ENCODE results near the gene ARF5.
A peak's percentile ranks its signal among the peaks of the same experiment; 100 is the strongest.

The ARF5 gene

DNA sequence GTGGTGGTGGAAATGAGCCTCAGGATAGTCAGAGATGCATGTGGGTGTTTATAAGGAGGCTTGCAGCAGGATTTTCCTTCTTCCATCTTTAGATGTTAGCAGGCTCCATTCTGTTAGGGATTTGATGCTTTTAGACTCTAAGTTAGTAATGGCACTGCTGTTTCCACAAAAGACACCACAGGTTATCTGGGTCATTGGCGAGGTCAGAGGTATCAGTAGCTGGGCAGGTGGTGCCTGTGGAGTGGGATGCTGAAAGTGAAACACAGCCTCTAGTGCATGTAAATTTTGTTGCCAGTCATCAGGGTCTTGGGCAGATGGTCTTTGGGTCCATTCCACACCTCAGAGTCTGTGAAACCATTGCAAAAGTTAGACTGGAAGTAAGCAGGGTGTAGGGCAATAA lies 30.6 kb downstream of the ARF5 start:
- no peak for DNase-seq
- no peak overlapping the region for H2BK120ac ChIP-seq (ENCODE audit: low read depth, low read length)
- H3K4me1 ChIP-seq (ENCODE audit: control insufficient read depth, low read depth, low read length), result peaks cover 2% of the 10 kb centered on the region
- H3K27ac ChIP-seq (ENCODE audit: low read depth, low read length), result no peak overlapping the region
- no peak overlapping the region for H3K9ac ChIP-seq (ENCODE audit: low read length)
- no peaks in the 10 kb centered on the region for H3K36me3 ChIP-seq (ENCODE audit: control insufficient read depth, insufficient read depth, low read length)
- no CpG with 5 or more reads among the region's 1 CpG for WGBS (ENCODE audit: extremely low coverage, insufficient coverage, low lambda C conversion rate)
- no peaks in the 10 kb centered on the region for H3K79me2 ChIP-seq (ENCODE audit: control insufficient read depth, insufficient read depth, low read length)
- no peak overlapping the region for H2BK5ac ChIP-seq (ENCODE audit: low read length)
- H3K79me1 ChIP-seq (ENCODE audit: low read length), result no peaks in the 10 kb centered on the region
- H2AK5ac ChIP-seq (ENCODE audit: low read length), result no peak overlapping the region
- H4K8ac ChIP-seq (ENCODE audit: low read depth, low read length), result no peak overlapping the region
- H3K27me3 ChIP-seq (ENCODE audit: insufficient read depth, low read length, poor library complexity), result no peaks in the 10 kb centered on the region
- H3K18ac ChIP-seq (ENCODE audit: low read length), result no peak overlapping the region
- no peak overlapping the region for H2BK15ac ChIP-seq (replicated peaks; ENCODE audit: low read depth)
- no peak overlapping the region for H3K56ac ChIP-seq (ENCODE audit: low read length)
- no peak overlapping the region for H3K4me3 ChIP-seq (ENCODE audit: low read length)
- no peak overlapping the region for H3K4me2 ChIP-seq (ENCODE audit: low read length)
- H3K23ac ChIP-seq (ENCODE audit: low read length), result no peak overlapping the region
- H4K5ac ChIP-seq (ENCODE audit: low read length), result no peak overlapping the region
- no peak overlapping the region for H3K4ac ChIP-seq (ENCODE audit: low read depth, low read length)

DNA sequence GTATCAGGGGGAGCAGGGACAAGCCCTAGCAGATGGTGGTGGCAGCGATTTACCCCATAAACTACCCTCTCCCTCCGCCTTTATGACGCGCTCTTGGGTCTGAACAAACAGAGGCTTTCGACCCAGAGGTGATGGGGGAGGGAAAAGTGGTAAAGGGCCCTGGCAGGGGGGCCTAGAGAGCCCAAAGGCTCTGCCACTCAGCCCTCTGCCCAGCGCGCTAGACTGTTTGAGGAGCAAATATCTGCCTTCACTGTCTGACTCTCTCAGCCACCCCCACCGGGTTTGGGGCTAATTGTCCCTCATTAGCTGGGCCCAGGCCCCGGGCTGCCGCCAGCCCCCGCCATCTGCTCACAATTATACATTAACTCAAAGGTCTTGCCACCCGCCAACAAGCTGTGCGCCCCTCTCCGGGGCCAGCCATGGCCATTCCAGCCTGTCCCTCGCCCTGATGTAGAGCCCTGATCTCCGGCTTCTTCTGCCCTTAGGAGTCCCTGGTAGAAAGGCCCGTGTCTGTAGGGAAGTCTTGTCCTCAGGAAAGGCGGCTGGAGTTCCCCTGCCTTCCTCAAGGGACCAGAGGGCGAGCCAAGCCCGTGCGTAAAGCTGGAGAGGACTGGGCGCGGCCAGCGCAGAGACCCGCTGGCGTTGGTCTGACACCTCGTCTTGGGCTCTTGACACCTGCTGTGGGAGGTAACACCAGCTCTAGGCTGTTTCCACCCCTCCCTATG lies 31.6 kb downstream of the ARF5 start:
- Histone ChIP-seq H3K56ac (ENCODE audit: low read length) (peak overlapping the region; percentile 51), H2AK5ac (ENCODE audit: low read length) (no peak overlapping the region), H3K4me2 (ENCODE audit: low read length) (peak overlapping the region; percentile 32), H3K27me3 (ENCODE audit: insufficient read depth, low read length, poor library complexity) (no peaks in the 10 kb centered on the region), H3K27ac (ENCODE audit: low read depth, low read length) (peak overlapping the region; percentile 27), H4K8ac (ENCODE audit: low read depth, low read length) (no peak overlapping the region), H3K23ac (ENCODE audit: low read length) (no peak overlapping the region), H3K18ac (ENCODE audit: low read length) (no peak overlapping the region), H3K4ac (ENCODE audit: low read depth, low read length) (no peak overlapping the region), H3K36me3 (ENCODE audit: control insufficient read depth, insufficient read depth, low read length) (no peaks in the 10 kb centered on the region), H2BK120ac (ENCODE audit: low read depth, low read length) (no peak overlapping the region), H3K9ac (ENCODE audit: low read length) (peak overlapping the region; percentile 57), H3K4me3 (ENCODE audit: low read length) (peak overlapping the region; percentile 10), H3K79me1 (ENCODE audit: low read length) (no peaks in the 10 kb centered on the region), H2BK5ac (ENCODE audit: low read length) (no peak overlapping the region), H3K4me1 (ENCODE audit: control insufficient read depth, low read depth, low read length) (peaks cover 2% of the 10 kb centered on the region), H4K5ac (ENCODE audit: low read length) (no peak overlapping the region), H3K79me2 (ENCODE audit: control insufficient read depth, insufficient read depth, low read length) (no peaks in the 10 kb centered on the region), H2BK15ac (replicated peaks; ENCODE audit: low read depth) (no peak overlapping the region)
- no CpG with 5 or more reads among the region's 27 CpGs for WGBS (ENCODE audit: extremely low coverage, insufficient coverage, low lambda C conversion rate)
- peak; percentile 93 for DNase-seq

DNA sequence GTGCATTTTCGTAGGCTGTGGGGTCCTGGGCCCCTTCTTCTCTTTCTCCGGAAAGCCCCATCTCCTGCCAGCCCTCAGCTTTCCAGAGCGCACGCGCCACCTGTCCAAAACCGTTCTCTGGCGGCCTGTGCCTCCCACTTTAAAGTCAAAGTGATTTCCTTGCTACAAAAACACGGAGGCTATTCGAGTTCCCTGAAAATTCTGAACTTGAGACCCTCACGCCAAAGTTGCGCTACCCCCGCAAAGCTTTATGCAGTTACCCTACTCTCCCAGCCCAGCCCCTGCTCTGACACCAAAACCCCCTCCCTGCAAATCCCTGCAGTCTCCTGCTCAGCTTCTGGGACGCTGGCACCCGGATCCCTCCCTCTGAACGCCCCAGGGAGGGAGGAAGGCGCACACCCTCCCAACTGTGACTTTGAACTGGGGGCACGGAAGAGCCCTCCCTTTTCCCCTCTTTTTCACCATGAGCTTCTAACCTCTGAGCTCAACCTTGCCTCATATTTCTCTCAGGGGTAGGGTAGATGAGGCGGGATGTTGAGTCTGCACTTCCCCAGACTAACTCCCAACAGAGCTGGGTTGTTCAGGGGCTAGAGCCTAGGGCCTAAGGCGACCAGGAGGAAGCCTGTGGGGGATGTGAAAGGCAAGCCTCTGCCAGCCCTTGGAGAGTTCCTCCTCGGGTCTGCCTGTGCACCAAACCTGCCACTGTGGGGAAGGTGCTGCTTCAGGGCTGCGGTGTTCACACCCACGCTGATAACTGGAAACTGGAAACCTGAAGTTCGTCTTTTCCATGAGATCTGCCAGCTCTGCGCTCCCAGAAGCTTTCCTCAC lies 32.4 kb downstream of the ARF5 start:
- H3K4ac ChIP-seq (ENCODE audit: low read depth, low read length), result no peak overlapping the region
- no peak overlapping the region for H3K23ac ChIP-seq (ENCODE audit: low read length)
- H2BK120ac ChIP-seq (ENCODE audit: low read depth, low read length), result no peak overlapping the region
- peak overlapping the region; percentile 13 for H3K18ac ChIP-seq (ENCODE audit: low read length)
- H3K56ac ChIP-seq (ENCODE audit: low read length), result peak overlapping the region; percentile 51
- H2BK5ac ChIP-seq (ENCODE audit: low read length), result no peak overlapping the region
- H3K27me3 ChIP-seq (ENCODE audit: insufficient read depth, low read length, poor library complexity), result no peaks in the 10 kb centered on the region
- peak overlapping the region; percentile 10 for H3K4me3 ChIP-seq (ENCODE audit: low read length)
- peaks cover 2% of the 10 kb centered on the region for H3K4me1 ChIP-seq (ENCODE audit: control insufficient read depth, low read depth, low read length)
- H4K5ac ChIP-seq (ENCODE audit: low read length), result no peak overlapping the region
- no peak overlapping the region for H2AK5ac ChIP-seq (ENCODE audit: low read length)
- peak overlapping the region; percentile 10 for H3K27ac ChIP-seq (ENCODE audit: low read depth, low read length)
- WGBS (ENCODE audit: extremely low coverage, insufficient coverage, low lambda C conversion rate), result no CpG with 5 or more reads among the region's 24 CpGs
- no peak overlapping the region for H2BK15ac ChIP-seq (replicated peaks; ENCODE audit: low read depth)
- H3K4me2 ChIP-seq (ENCODE audit: low read length), result peak overlapping the region; percentile 32
- H3K79me2 ChIP-seq (ENCODE audit: control insufficient read depth, insufficient read depth, low read length), result no peaks in the 10 kb centered on the region
- DNase-seq, result peak; percentile 81
- no peaks in the 10 kb centered on the region for H3K36me3 ChIP-seq (ENCODE audit: control insufficient read depth, insufficient read depth, low read length)
- peak overlapping the region; percentile 57 for H3K9ac ChIP-seq (ENCODE audit: low read length)
- H3K79me1 ChIP-seq (ENCODE audit: low read length), result no peaks in the 10 kb centered on the region
- H4K8ac ChIP-seq (ENCODE audit: low read depth, low read length), result no peak overlapping the region

DNA sequence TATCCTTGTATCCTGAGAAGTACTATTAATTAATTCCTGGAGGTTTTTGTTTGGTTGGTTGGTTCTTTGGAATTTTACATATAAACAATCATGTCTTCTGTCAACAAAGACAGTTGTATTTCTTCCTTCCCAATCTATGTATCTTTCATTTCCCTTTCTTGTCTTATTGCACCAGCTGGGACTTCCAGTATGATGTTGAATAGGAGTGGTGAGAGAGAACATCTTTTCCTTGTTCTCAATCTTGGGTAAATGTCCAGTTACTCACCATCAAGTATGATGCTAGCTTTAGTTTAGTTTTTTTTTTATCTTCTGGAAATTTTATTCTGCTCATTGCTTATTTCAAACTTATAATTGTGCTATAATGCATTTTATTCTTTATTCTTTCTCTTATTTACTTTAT lies 37.1 kb downstream of the ARF5 start:
- Histone ChIP-seq H2BK5ac (ENCODE audit: low read length) (no peak overlapping the region), H3K9ac (ENCODE audit: low read length) (no peak overlapping the region), H4K5ac (ENCODE audit: low read length) (no peak overlapping the region), H3K18ac (ENCODE audit: low read length) (no peak overlapping the region), H3K4me1 (ENCODE audit: control insufficient read depth, low read depth, low read length) (peaks cover 2% of the 10 kb centered on the region), H4K8ac (ENCODE audit: low read depth, low read length) (no peak overlapping the region), H2BK15ac (replicated peaks; ENCODE audit: low read depth) (no peak overlapping the region), H3K27ac (ENCODE audit: low read depth, low read length) (no peak overlapping the region), H2AK5ac (ENCODE audit: low read length) (no peak overlapping the region), H3K4me3 (ENCODE audit: low read length) (no peak overlapping the region), H3K27me3 (ENCODE audit: insufficient read depth, low read length, poor library complexity) (no peaks in the 10 kb centered on the region), H3K79me1 (ENCODE audit: low read length) (no peaks in the 10 kb centered on the region), H3K56ac (ENCODE audit: low read length) (no peak overlapping the region), H3K23ac (ENCODE audit: low read length) (no peak overlapping the region), H3K79me2 (ENCODE audit: control insufficient read depth, insufficient read depth, low read length) (no peaks in the 10 kb centered on the region), H3K36me3 (ENCODE audit: control insufficient read depth, insufficient read depth, low read length) (no peaks in the 10 kb centered on the region), H3K4ac (ENCODE audit: low read depth, low read length) (no peak overlapping the region), H3K4me2 (ENCODE audit: low read length) (no peak overlapping the region), H2BK120ac (ENCODE audit: low read depth, low read length) (no peak overlapping the region)
- DNase-seq, result no peak

DNA sequence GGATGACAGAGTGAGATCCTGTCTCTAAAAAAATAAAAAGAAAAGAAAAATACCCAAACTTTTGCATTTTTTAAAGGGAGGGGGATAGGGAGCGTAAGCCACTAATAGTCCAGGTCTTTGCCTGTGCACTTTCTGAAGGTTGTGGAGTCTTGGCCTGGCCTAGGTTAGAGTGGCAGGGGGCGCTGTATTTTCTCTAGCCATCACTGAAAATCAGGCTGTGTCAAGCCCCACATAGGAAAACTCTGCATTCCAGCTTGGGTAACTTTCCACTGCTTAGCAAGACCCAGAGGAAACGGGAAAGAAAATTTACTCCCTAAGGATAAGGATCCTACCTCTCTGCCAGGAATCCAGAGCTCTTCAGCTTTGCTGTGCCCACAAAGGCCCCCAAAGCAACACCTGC lies 40.2 kb downstream of the ARF5 start:
- Histone ChIP-seq H2BK5ac (ENCODE audit: low read length) (no peak overlapping the region), H3K27ac (ENCODE audit: low read depth, low read length) (no peak overlapping the region), H3K79me1 (ENCODE audit: low read length) (no peaks in the 10 kb centered on the region), H3K56ac (ENCODE audit: low read length) (no peak overlapping the region), H3K18ac (ENCODE audit: low read length) (no peak overlapping the region), H3K9ac (ENCODE audit: low read length) (no peak overlapping the region), H2AK5ac (ENCODE audit: low read length) (no peak overlapping the region), H3K4me2 (ENCODE audit: low read length) (no peak overlapping the region), H3K23ac (ENCODE audit: low read length) (no peak overlapping the region), H2BK15ac (replicated peaks; ENCODE audit: low read depth) (no peak overlapping the region), H3K4me1 (ENCODE audit: control insufficient read depth, low read depth, low read length) (peaks cover 2% of the 10 kb centered on the region), H3K79me2 (ENCODE audit: control insufficient read depth, insufficient read depth, low read length) (no peaks in the 10 kb centered on the region), H4K5ac (ENCODE audit: low read length) (no peak overlapping the region), H3K4me3 (ENCODE audit: low read length) (no peak overlapping the region), H3K36me3 (ENCODE audit: control insufficient read depth, insufficient read depth, low read length) (no peaks in the 10 kb centered on the region), H3K27me3 (ENCODE audit: insufficient read depth, low read length, poor library complexity) (no peaks in the 10 kb centered on the region), H3K4ac (ENCODE audit: low read depth, low read length) (no peak overlapping the region), H4K8ac (ENCODE audit: low read depth, low read length) (no peak overlapping the region), H2BK120ac (ENCODE audit: low read depth, low read length) (no peak overlapping the region)
- WGBS (ENCODE audit: extremely low coverage, insufficient coverage, low lambda C conversion rate), result no CpG with 5 or more reads among the region's 3 CpGs
- peak; percentile 73 for DNase-seq
